ENCODE results near the gene CDC42BPA. TPM values are rescaled to one million over a fixed set of nuclear protein-coding genes. Genes with fewer than 3 reads are reported as not detected.

Gene CDC42BPA
- total and polyA plus RNA-seq, 2 donors (not counting 3 experiments of a cell fraction or from before 2014, with no cell fraction given) = 26.1 to 92.6 TPM

GRCh38 chr1:227311389-227312001 is 6.8 kb downstream of the CDC42BPA start:
- H3K9ac ChIP-seq (replicated peaks; ENCODE audit: extremely low read depth, insufficient read depth, low read length) = no peak overlapping the region
- DNase-seq (ENCODE audit: low read depth, low spot score) = no peak
- H4K20me1 ChIP-seq (replicated peaks; ENCODE audit: control insufficient read depth, extremely low read depth, insufficient read depth, low read length) = peaks cover 16% of the 10 kb centered on the region
- no peak overlapping the region for H3K27ac ChIP-seq (ENCODE audit: insufficient read depth, low read depth, low read length)
- H3K27me3 ChIP-seq (ENCODE audit: control insufficient read depth in 2 of 2, insufficient read depth in 2 of 2, low read length in 2 of 2) = no peaks in the 10 kb centered on the region
- H3K4me3 ChIP-seq (replicated peaks in 1 of 3; ENCODE audit: insufficient read depth in 1 of 3, low read depth in 1 of 3, low read length in 3 of 3) = no peak overlapping the region
- no peak for FAIRE-seq
- H3K9me1 ChIP-seq (replicated peaks; ENCODE audit: control insufficient read depth, extremely low read depth, insufficient read depth, low read length) = peaks cover 4% of the 10 kb centered on the region
- H2AFZ ChIP-seq (ENCODE audit: low read depth, low read length) = no peak overlapping the region
- no peak for TF ChIP-seq EZH2 (IDR thresholded peaks at IDR 0.05; ENCODE audit: borderline replicate concordance, low read depth, low read length, severe bottlenecking)
- intact Hi-C loops (cut with micrococcal nuclease) = no loop called here
- ChIA-PET CTCF (interaction anchor here (1.7 kb wide), 1 partner anchor 120 kb away, joined by 6 read pairs; no protein-coding TSS in a partner anchor), POLR2A (interaction anchor here (0.6 kb wide), 1 partner anchor 10 kb away, joined by 3 read pairs; no protein-coding TSS in a partner anchor)
- H3K4me1 ChIP-seq (ENCODE audit: control insufficient read depth, extremely low read depth, insufficient read depth, low read length) = peaks cover 27% of the 10 kb centered on the region
- peaks cover 100% of the 10 kb centered on the region for H3K79me2 ChIP-seq (ENCODE audit: control insufficient read depth, insufficient read depth, low read length)
- H3K4me2 ChIP-seq (ENCODE audit: insufficient read depth, low read length) = peak overlapping the region; percentile 16
- dilution Hi-C loops (cut with MboI; ENCODE audit: extremely low pct_ligation_motif_present, low sequenced_read_pairs) = loop anchor here (25.0 kb wide), 1 partner anchor 126 kb away; no protein-coding TSS in a partner anchor
- no peaks in the 10 kb centered on the region for H3K9me3 ChIP-seq (replicated peaks; ENCODE audit: control insufficient read depth, insufficient read depth, low read length)
- no TSS peak for BruUV-seq (replicated peaks)
- H3K36me3 ChIP-seq (ENCODE audit: control insufficient read depth in 2 of 2, extremely low read depth in 1 of 2, insufficient read depth in 2 of 2, low read length in 2 of 2) = no peaks in the 10 kb centered on the region

DNA sequence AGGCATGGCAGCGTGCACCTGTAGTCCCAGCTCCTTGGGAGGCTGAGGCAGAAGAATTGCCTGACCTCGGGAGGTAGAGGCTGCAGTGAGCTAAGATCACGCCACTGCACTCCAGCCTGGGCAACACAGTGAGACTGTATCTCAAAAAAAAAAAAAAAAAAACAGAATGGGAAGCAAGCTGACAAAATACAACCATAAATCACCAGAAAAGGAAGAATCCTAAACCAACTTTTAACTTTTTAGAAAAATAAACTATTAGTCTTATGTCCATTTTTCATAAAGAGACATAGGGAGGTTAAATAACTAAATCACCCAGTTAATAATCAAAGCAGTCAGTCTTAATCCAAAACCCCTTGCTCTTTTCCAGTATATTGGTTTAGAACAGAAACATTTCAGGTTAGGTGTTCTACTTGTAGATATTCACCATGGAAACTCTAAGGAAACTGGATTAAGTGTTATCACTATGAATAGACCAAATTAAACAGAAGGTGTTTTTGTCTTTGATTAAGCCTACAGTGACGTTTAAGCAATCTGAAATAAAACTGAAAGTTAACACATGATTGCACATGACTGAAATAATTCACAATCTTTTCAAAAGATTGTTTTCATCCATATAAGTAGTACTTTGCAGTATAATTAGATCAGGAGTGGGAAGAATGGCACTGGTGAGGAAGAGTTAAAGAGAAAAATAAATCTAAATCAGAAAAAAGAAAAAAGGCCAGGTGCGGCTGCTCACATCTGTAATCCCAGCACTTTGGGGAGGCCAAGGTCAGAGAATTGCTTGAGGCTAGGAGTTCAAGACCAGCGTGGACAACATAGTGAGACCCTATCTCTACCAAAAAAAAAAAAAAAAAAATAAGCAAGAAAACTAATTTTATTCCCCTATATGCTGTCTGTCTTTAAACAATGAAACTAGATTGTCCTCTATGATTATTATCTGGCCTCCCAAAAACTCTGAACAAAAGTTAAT is 9.6 kb downstream of the CDC42BPA start:
- Histone ChIP-seq H2AFZ (ENCODE audit: low read depth, low read length) (no peak overlapping the region), H3K4me2 (ENCODE audit: insufficient read depth, low read length) (peak overlapping the region; percentile 31), H3K4me3 (replicated peaks in 1 of 3; ENCODE audit: insufficient read depth in 1 of 3, low read depth in 1 of 3, low read length in 3 of 3) (no peak overlapping the region), H3K36me3 (ENCODE audit: control insufficient read depth in 2 of 2, extremely low read depth in 1 of 2, insufficient read depth in 2 of 2, low read length in 2 of 2) (no peaks in the 10 kb centered on the region), H3K79me2 (ENCODE audit: control insufficient read depth, insufficient read depth, low read length) (peaks cover 98% of the 10 kb centered on the region), H3K9ac (replicated peaks; ENCODE audit: extremely low read depth, insufficient read depth, low read length) (no peak overlapping the region), H3K9me3 (replicated peaks; ENCODE audit: control insufficient read depth, insufficient read depth, low read length) (no peaks in the 10 kb centered on the region), H3K4me1 (ENCODE audit: control insufficient read depth, extremely low read depth, insufficient read depth, low read length) (peaks cover 23% of the 10 kb centered on the region), H3K27ac (ENCODE audit: insufficient read depth, low read depth, low read length) (no peak overlapping the region), H4K20me1 (replicated peaks; ENCODE audit: control insufficient read depth, extremely low read depth, insufficient read depth, low read length) (peaks cover 16% of the 10 kb centered on the region), H3K27me3 (ENCODE audit: control insufficient read depth in 2 of 2, insufficient read depth in 2 of 2, low read length in 2 of 2) (no peaks in the 10 kb centered on the region), H3K9me1 (replicated peaks; ENCODE audit: control insufficient read depth, extremely low read depth, insufficient read depth, low read length) (peaks cover 4% of the 10 kb centered on the region)
- dilution Hi-C loops (cut with MboI; ENCODE audit: extremely low pct_ligation_motif_present, low sequenced_read_pairs) = loop anchor here (25.0 kb wide), 1 partner anchor 129 kb away; no protein-coding TSS in a partner anchor
- ChIA-PET CTCF (interaction anchor here (1.0 kb wide), 1 partner anchor 15 kb away, joined by 3 read pairs; no protein-coding TSS in a partner anchor), POLR2A (no interaction called here)
- no peak for DNase-seq (ENCODE audit: low read depth, low spot score)
- BruUV-seq (replicated peaks) = no TSS peak
- TF ChIP-seq POLR2AphosphoS5 (IDR thresholded peaks at IDR 0.05; ENCODE audit: insufficient read depth, low read depth, low read length) = no peak
- TF ChIP-seq POLR2A (IDR thresholded peaks at IDR 0.05; ENCODE audit: low read depth, low read length) = no peak
- TF ChIP-seq EZH2 (IDR thresholded peaks at IDR 0.05; ENCODE audit: borderline replicate concordance, low read depth, low read length, severe bottlenecking) = no peak
- no peak for TF ChIP-seq MYC (IDR thresholded peaks at IDR 0.05; ENCODE audit: low read depth, low read length)
- TF ChIP-seq MAX (IDR thresholded peaks at IDR 0.05; ENCODE audit: insufficient read depth, insufficient read length) = no peak
- TF ChIP-seq FOS (IDR thresholded peaks at IDR 0.05; ENCODE audit: borderline replicate concordance, insufficient read depth, low read length) = no peak
- no peak for TF ChIP-seq CTCF (IDR thresholded peaks at IDR 0.05; ENCODE audit: extremely low read depth in 1 of 2, insufficient read depth in 1 of 2, low read depth in 1 of 2, low read length in 2 of 2)
- no peak for TF ChIP-seq GATA2 (IDR thresholded peaks at IDR 0.05; ENCODE audit: insufficient read depth, insufficient read length, low read depth, low read length)
- no peak for TF ChIP-seq JUN (IDR thresholded peaks at IDR 0.05; ENCODE audit: borderline replicate concordance, insufficient read depth, insufficient read length, low read depth)
- intact Hi-C loops (cut with micrococcal nuclease) = no loop called here
- FAIRE-seq = no peak

All from endothelial cell of umbilical vein (primary cell).